HG02588 (cell line): ENCODE measurements around the gene SMAP1.
A peak's percentile ranks its signal among the peaks of the same experiment; 100 is the strongest.

ENCODE experiments used
- ATAC-seq: cut with Tn5 transposase; IDR thresholded peaks from one replicate; pipeline ENCODE4 v1.9.1; 2021; ENCODE audit warnings: mild to moderate bottlenecking, moderate library complexity; ENCODE audit not compliant: unreplicated experiment

Gene SMAP1

DNA sequence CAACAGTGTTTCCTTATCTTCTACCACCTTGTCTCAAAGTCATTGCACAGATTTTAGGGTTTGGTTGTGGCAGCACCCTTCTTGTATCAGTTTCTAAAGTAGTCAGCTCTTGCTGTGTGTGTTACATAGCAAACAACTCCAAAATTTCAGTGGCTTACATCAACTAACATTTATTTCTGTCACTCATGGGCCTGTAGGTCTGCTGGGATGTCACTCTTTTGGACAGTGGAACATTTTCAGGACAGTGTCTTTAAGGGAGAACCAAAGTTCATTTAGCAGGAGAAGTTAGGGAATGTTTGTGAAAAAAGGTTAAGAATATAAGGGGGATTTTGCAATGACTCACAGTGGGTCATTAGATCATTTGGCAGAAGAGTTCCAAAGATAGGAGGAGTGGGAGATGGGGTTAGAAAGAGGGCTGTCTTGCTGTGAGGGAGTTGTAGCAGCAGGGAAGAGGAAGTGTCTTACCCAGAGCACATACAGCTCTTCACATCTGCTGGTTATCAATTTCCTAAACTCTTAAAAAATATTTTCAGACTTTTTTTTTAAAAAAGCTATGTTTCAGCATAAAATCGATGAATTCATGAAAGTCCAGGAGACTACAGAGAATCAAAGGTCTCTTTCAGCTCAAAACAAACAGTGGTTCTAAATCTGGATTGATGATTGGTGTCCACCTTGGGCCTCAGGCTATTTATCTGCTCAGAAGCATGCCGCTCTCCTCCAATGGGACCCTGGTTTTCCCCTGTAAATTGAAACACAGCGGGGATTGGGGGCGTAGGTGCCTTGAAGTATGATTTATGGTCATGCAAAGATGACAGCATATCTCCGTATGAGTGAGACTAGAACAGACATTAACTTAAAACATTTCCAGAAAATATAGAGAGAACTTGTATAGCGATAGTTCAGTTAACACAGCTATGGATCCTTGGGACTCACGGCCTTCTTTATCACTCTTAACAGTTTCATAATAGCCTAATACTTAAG, 171.9 kb downstream of the SMAP1 start:
- no peak for ATAC-seq

DNA sequence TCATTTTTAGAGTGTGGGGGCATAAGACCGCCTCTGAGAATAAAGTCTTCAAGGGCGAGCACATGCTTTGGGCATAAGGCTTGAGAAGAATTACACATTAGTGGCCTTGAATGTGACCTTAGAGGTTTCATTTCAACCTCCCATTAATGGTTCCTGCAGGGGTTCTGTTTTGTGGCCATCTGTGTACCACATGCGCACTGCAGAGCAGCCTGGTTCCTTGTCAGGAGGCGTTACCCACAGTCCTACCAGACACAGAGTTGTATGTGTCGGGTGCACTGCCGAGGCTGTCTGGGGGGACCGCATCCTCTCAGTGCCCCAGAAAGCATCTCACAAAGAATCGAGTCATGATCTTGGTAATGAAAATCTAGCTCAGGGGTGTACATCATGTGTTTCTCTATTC, 173.4 kb downstream of the SMAP1 start:
- ATAC-seq: no peak

DNA sequence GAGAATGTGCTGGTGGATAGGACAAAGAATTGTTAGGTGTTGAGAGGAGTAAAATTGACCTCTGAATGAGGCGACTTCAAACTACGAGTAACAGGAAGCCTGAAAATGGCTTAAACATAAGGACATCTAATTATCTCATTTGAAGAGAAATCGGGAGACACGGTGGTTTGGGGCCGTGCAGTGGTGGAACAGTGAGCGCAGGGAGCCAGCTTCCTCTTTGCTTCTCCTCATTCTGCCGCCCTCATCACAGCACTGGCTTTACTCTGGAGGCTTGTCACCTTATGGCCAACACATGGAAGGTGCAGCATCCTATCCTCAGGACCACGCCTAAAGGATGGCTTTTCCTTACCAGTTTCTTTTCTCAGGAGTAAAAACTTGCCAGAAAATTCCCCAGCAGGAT, 174.9 kb downstream of the SMAP1 start:
- no peak for ATAC-seq

DNA sequence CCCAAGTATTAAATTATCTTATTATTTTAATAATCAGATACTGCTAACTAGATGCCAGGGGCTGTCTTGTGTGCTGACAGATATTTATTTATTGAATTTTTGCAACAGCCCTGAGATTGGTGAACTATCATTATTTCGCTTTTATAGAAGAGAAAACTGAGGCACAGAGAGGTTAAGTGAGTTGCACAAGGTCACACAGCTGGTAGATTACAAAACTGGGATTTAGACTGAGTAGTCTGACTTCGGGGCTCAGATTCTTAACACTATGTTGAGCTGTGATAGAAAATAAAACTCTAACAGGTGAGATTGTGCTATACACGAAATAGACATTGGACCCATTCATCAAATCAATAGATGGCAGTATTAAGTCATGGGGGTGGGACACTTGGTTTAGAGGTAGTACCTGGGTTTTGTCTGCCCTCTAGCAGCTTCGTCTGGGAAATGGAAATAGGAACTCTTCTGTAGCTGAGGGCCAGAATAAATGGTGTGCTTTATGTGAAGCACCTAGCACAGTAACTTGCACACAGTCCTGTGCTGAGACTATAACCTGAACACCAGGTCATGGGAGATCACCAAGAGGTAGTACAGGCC, 175.7 kb downstream of the SMAP1 start:
- no peak for ATAC-seq

DNA sequence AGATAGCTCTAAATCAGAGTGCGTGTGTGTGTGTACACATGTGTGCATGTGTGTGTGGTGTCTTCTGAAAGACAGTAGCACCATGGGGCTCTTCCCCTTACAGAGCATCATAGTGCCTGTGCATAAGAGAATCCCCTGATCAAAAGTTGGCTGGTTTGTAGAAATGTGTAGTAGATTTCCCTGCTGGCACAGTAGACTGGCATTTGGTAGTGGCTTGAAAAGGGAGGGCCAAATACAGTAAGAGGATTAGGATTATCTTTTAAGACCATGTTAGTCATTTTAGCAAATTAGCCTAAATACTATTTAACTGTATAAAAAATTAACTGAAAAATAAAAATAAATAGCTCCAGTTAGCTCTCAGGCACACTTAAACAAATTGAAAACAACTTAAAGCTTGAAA, 176.6 kb downstream of the SMAP1 start:
- no peak for ATAC-seq

DNA sequence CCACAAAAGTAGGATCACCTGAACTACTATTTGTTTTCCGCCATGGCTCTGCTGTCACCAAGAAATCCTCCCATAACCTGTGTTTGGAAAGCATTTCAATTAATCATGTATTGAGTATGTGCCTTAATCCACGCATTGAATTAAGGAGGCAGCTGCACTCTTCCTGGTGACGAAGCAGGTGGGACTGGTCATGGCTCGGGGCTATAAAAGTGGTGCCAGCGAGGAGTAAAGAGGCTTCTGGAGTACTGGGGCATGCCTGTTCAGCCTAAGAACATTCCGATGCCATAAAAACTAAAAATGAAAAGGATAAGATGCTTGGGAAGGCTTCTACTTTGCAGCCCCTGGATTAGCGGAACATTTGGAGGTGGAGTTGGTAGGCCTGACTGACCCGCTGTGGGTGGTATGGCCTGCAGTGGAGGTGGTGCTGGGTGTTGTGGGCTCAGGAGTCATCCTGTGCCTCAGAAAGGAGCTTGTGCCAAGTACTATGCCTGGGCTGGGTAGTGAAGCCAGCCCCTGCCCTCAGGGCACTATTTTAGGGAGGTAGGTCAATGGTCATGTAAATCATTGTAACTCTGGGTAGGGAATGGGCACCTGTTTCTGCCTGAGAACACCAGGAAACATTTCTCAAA, 178.6 kb downstream of the SMAP1 start:
- no peak for ATAC-seq

DNA sequence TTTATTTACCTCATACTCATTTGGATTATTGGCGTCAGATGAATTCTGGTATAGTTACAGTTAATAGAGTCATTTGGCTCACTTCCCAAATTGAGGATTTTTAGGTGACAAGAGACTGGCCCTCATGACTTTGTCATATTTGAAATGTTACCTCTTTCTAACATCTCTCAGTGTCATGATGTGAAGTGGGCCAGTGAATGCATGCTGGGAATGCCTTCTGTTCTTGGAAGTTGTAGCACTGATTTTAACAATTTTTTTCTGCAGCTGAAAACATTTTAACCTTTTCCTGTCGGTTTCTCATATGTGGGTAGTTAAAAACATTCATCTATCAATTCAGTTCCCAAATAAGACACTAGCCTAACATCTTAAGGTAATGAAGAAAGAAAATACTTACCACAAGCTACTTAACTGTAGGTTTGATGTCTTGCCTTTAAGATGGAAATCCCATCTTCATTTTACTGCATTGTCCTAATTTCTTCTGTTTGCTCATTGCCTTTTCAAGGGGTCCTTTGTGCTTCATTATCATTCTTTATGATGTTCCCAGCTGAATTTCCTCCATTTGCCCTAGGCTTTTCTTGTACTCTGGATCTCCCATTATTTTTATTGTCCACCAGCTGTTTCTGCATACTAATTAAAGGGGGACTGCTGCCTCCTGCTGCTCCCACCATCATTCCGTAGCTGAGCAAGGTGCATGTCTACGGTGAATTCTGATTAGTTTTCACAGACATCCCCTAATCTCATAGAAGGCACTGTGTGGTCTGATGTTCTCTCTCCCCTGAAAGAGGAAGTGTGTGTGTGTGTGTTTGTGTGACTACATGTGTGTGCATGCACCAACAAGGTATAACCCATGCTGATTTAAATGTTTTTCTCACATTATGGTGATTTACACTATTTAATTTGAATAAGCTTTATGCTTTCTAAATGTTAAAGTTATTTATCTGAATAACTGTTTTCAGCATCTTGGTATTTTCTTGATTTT, 179.7 kb downstream of the SMAP1 start:
- ATAC-seq: no peak

DNA sequence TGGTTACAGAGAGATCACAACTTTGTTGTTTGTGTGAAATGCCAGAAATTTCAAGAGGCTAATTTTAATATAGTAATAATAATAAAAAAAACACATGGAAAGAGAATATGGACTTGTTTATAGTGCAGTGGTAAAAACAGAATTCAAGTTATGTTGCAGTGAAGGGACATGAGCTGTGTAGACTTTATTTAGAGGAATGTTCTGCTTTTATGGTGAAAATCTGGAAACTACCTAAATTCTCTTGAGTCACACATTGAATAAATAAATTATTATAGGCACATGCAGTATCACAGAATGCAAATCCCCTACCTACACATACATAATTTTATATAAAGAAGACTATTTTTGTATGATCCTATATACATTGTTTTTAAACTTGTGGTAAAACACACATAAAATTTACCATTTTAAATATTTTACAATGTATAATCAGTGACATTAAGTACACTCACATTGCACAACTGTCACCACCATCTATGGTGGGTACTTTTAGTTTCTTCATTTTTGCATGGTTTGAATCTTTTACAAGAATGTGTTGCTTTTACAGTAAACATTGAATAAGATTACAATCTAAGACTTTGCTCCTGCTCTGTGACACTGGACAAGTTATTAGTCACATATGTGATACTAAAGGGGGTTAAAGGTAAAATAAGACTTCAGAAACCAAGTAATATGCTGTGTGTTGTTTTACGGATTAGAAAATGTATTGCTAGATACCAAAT, 181.8 kb downstream of the SMAP1 start:
- ATAC-seq: no peak

DNA sequence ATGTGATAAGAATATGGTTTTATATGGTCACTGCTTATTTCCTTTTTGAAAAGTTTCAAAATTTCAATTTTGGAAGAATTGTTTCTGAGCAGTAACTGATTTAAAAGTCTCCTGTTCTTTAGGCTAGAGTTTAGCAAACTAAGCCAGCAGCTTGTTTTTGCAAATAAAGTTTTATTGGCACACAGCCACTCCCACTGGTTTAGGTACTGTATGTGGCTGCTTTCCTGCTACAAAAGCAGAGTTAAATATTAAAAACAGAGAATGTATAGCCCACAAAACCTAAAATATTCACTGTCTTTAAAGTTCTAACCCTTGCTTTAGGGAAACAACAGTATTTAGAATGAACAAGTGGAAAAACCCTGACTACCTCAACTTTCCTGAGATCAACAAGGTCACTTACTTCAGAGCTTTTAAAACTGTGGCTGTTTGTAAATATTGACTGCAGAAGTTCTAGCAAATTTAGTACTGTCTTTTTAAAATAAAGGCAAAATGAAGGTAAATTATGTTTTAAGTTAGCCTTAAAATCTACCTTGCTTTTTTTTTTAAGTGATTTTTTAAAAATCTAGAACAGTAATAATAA, 185.1 kb downstream of the SMAP1 start:
- no peak for ATAC-seq

DNA sequence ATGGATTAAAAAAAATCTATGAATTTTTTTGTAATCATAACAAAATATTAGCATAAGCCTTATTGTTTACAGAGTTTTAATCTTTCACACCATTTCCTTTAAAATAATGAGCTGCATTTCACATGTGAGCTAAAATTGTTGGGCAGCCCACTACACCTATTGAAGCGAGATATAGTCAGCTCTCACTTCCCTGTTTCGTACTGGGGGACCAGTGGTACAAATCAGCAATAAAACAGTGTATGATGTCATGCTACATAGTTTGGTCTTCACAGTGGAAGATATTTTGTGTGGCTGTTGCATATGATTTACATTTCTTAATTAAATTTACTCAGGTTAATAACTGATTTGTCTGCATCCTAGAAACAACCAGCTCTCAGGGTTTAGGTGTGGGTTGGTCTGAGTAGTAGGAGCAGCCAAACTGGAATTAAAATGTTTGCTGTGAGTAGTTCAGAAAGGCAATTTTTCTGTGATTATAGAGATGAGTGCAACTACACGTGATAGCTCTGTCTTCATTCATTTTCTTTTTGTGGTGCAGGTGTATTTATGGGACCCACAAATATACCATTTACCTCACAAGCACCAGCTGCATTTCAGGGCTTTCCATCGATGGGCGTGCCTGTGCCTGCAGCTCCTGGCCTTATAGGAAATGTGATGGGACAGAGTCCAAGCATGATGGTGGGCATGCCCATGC, 189.8 kb downstream of the SMAP1 start:
- peak; percentile 100 for ATAC-seq

DNA sequence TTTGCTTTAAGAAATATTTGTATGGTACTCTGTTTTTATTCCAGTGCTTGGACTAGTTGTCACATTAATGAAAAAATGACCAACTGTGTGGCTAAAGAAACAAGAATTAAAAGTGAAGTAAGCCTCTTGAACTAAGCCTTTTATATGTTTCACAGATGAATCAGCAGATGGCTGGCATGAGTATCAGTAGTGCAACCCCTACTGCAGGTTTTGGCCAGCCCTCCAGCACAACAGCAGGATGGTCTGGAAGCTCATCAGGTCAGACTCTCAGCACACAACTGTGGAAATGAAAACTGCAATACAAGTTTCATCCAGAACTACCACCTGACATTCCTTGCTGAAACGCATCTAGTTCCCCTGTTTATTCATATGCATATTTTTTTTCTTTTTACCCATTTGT, 192.4 kb downstream of the SMAP1 start:
- no peak for ATAC-seq

DNA sequence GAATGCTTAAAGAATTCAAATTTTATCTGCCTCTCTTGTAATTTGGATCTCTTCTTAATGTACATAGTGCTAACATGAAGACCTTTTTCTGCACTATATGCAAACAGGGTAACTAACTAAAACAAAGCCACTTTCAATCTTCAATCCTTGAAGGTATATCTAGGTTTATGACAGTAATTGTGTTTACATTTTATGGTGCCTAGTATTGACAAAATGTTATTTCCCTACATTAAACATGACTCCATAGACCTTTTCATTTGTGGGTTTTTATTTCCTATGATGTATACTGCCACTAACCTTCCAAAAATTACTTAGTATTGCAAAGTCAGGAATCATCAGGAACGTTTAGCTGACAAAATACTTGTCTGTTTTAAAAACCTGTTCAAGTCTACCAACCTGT, 193.2 kb downstream of the SMAP1 start:
- ATAC-seq: no peak

DNA sequence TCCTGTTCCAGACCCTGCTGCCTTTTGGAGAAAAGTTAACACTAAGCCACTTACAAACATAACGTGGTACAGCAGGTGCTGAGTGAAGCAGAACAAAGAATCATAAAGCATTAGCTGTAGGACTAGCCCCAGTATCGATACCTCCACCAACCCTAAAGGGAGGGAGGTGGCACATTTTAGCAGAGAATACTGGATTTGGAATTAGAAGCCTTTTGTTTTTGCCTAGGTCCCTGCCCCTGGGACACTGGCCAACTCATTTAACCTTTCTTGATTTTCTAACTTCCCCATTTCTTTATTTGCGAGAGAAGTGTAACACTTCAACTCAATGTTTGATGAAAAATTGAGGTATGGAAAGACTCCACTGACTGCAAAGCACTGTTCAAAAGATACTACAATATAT, 195.7 kb downstream of the SMAP1 start:
- no peak for ATAC-seq

DNA sequence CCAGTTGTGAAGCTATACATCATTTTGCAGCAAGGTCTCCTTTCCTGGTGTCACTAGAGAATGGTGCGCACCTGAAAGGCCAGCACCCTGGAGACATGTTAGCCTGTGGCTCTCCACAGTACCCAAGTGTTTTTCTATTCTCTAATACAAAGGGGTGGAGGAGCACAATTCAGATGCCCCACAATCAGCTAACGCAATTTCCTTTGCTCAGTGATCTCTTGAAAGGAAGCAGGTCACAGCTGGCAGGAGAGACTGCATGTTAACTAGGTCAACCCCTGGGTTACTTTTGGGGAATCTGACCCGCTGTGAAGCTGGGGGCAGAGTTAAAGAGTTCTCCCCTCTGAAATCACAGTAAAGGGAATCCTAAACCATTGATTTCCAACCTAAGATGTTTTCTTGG, 196.7 kb downstream of the SMAP1 start:
- no peak for ATAC-seq

DNA sequence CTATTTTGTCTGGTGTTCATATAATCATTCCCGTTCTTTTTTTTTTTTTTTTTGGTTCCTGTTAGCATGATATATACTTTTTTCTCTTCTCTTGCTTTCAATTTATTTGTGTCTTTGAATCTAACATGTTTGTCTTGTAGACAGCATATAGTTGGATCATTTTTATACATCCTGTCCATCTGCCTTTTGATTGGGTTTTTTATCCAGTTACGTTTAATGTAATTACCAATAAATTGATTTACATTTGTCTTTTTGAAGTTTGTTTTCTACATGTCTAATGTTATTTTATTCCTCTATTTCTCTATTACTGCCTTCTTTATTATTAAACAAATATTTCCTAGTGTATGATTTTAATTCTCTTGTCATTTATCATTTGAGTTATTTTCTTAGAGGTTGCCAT, 204.8 kb downstream of the SMAP1 start:
- no peak for ATAC-seq

DNA sequence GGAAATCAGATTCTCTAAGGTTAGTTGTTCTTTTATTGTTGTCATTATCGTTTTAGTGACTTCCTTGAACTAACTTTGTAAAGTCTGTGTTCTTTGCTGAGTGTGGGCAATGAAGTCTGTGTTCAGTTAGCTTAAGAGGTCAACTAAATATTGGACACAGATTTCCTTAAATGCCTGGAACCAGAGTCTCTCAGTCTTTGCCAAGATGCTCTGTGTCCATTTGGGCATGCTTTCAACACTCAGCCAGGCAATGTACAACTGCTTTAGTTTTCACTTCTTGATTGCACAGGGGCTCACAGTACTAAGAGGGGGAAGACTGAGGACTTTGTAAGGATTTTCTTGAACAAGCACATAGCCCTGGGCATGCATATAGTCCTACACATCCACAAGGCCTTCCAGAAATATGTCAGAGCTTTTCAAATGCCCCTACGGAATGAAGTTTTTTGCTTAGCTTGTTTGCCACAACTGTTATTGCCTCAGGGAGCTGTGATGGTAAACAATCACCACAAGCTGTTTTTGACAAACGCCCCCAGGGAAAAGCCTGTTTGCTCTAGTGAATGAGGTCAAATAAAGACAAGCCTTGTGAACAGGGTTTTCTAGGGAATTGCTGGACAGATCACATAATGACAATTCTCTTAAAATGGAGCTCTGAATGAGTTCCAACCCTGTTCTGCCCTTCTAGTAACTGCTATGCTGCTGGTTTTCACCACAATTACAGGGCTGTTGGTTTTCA, 206.7 kb downstream of the SMAP1 start:
- ATAC-seq: no peak

DNA sequence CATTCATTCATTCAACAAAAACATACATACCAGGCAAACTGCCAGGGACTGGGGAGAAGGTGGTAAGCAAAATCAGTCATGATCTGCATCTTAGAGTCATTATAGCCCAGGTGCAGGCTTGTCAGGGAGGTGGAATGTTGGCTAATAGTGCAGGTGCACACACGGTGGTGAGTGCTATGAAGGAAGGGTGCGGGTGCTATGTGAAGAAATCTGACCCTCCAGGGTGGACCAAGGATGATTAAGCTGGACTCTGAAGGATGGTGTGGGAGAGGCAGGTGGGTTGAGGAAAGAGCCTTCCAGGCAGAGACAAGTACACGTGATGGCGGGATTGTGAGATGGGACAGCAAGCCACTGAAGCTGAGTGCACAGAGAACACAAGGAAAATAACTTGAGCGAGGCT, 211.8 kb downstream of the SMAP1 start:
- ATAC-seq: no peak
